Fibroblast of mammary gland (primary cell): Measurements from ENCODE around the gene C19orf38.
A peak's percentile ranks its signal among the peaks of the same experiment; 100 is the strongest.

Experiments used
- DNase-seq: peaks from one replicate; pipeline ENCODE4 v3.0.0-alpha.2; 2010; ENCODE audit warnings: low read depth
- H3K4me3 ChIP-seq: 2 replicates; pipeline ENCODE4 v1.5.1; 2011; ENCODE audit warnings: low read depth, mild to moderate bottlenecking, low read length, moderate library complexity; ENCODE audit not compliant: control insufficient read depth
- CTCF ChIP-seq: conservative IDR thresholded peaks from 2 replicates; pipeline ENCODE4 v1.5.1; 2011; ENCODE audit warnings: low read depth, low read length, inconsistent platforms; ENCODE audit not compliant: control insufficient read depth, insufficient read depth

Gene C19orf38

GRCh38 chr19:10823690-10824089 lies 24.5 kb upstream of the C19orf38 start:
- TF ChIP-seq CTCF: no peak
- H3K4me3 ChIP-seq: no peak overlapping the region
- no peak for DNase-seq

- no peak overlapping the region for H3K4me3 ChIP-seq
- no peak for DNase-seq
- no peak for TF ChIP-seq CTCF
Observed at GRCh38 chr19:10826231-10826630, 22.0 kb upstream of the C19orf38 start.

GRCh38 chr19:10826846-10827245 lies 21.4 kb upstream of the C19orf38 start:
- no peak for DNase-seq
- no peak overlapping the region for H3K4me3 ChIP-seq
- TF ChIP-seq CTCF: no peak

GRCh38 chr19:10828981-10829821 lies 19.0 kb upstream of the C19orf38 start:
- H3K4me3 ChIP-seq: no peak overlapping the region
- TF ChIP-seq CTCF: peak; percentile 9
- DNase-seq: no peak

GRCh38 chr19:10829967-10830366 lies 18.2 kb upstream of the C19orf38 start:
- no peak for TF ChIP-seq CTCF
- no peak overlapping the region for H3K4me3 ChIP-seq
- no peak for DNase-seq

GRCh38 chr19:10830370-10830769 lies 17.8 kb upstream of the C19orf38 start:
- no peak for DNase-seq
- no peak for TF ChIP-seq CTCF
- H3K4me3 ChIP-seq: no peak overlapping the region
